HG02981 (cell line): ENCODE results near the gene IL25.

Experiments used
- ATAC-seq: cut with Tn5 transposase; IDR thresholded peaks from one replicate; pipeline ENCODE4 v1.9.1; 2021; ENCODE audit warnings: mild to moderate bottlenecking, moderate library complexity; ENCODE audit not compliant: unreplicated experiment

IL25 gene

GRCh38 chr14:23352506-23353432 lies 19.8 kb upstream of the IL25 start, which contains the start of gene SLC22A17:
SLC22A17 (minus strand) TSS chr14:23352887.
- no peak for ATAC-seq

DNA sequence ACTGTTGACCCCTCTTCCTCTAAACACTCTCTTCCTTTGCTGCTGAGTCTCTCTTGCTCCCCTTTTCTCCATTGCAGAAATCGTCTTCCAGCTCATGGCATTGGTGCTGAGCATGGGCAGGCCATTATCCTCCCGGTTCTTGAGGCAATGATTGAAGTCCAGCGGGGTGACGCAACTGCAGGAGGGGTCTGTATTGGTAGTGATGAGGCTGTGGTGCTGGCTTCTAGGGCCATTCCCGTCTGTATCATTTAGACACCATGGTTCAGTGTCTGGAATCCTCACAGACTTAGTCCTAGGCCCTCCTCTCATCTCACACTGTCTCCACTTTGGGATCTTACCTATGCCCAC lies 19.2 kb upstream of the IL25 start:
- no peak for ATAC-seq

GRCh38 chr14:23354990-23355389 lies 17.6 kb upstream of the IL25 start:
- no peak for ATAC-seq

GRCh38 chr14:23355871-23356435 lies 16.7 kb upstream of the IL25 start:
- ATAC-seq: no peak

DNA sequence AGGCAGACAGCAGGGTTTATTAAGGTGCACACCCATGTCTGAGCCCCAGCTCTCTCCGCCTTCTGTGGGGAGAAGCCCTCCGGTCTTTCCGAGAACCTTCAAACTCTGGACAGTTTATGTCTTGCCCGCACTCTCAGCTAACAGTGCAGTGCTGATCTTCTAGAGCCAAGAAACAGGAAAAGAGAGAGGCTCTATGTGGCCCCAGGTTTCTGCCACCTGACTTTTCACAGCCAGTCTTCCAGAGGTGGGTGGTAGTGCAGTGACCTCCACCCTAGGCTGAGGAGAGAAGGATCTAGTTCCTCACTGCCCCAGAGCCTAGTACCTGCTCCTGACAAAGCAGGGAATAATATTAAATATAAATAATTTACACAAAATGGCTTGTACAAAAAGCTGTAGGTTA lies 15.9 kb upstream of the IL25 start:
- no peak for ATAC-seq

GRCh38 chr14:23357261-23357660 lies 15.3 kb upstream of the IL25 start:
- no peak for ATAC-seq

DNA sequence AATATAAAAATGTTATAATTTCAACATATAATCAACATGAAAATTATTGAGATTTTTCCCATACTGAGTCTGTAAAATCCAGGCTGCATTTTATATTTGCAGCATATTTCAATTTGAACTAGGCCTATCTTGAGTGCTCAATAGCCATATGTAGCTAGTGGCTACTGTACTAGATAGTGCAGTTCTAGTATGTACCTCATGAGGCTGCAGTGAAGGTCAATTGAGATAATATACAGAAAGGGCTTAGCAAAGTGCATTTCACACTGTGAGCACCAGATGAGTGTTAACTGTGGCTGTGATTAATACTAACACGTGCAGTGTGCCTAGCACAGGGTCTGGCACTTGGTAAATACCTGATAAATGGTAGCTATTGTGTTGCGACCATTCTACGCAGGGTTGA lies 14.6 kb upstream of the IL25 start:
- no peak for ATAC-seq

DNA sequence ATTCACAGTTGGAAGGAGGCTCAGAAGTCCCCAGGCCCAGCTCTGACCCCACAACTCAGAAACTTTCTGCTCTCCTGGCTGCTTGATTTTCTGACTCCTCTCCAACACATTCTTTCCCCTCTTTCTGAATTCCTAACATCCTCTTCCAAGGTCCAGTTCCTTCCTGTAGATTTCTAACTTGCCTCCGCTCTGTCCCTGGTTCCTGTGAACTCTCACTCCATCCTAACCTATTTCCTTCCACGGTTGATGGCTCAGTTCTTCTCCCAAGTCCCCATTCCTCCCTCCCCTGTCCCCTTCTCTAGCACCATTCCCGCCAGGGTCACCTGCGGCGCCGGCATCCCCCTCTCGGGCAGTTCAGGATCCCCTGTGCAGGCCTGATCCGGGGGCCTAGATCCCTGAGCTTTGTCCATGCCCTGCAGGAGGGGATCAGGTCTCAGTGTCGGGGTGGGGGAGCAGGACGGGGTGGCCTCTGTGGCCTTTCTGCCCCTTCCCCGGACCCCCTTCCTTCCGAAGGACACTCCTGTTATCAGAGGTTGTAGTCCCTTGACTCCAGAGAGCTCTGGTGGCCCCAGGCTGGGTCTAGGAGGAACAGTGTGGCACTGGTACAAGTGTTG lies 13.9 kb upstream of the IL25 start:
- no peak for ATAC-seq

DNA sequence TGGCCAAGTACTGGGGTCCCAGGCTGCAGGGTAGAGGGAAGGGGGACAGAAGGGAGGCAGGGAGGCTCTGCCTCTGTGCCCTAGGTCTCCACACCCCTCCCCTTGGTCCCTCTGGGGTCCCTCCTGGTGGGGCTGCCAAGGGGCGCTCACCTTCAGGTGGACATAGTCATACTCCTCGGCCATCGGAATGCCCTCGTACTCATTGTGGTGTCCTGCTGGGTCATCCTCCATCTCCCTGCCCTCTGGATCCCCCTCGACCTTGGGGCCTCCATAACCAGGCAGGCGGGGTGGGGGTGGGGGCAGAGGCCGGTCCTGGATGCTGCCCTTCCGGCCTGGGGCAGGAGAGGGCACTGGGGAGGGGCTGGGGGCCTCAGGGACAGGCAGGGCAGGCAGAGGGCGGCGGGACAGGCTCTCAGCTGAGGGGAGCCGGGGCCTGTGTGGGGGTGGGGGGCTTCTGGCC lies 13.4 kb upstream of the IL25 start:
- ATAC-seq: no peak

DNA sequence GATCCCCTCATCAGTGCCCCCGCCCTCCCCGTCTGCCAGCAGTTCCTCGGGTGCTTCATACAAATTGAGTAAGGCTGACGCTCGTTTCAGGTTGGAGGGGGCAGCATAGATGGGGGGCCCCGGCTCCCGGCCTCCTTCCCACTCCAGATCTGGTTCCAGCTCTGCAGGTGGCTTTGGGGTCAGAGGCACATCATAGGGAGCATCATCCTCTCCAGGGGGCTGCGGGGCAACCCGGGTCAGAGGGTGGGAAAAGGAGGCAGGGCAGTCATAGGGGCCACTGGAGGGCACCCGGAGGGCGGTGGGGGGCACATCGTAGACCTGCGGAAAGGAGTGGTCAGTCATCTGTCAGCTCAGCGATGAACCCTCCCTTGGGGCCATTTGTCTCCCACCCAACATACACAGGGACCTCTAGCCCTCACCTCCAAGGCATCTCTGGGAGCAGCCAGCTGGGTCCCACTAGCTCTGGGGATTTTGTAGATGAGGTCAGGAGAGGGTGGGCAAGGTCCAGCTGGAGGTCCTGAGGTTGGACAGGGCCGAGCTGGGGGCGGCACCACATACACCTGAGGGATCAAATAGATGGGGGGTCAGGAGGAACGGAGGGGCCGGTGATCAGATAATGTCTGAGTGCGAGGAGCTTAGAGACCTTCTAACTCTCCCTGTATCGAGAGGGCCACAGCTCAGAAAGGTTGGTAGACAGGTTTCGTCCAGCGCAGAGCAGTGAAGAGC lies 12.7 kb upstream of the IL25 start:
- ATAC-seq: no peak

GRCh38 chr14:23360496-23360895 lies 12.1 kb upstream of the IL25 start:
- no peak for ATAC-seq

- ATAC-seq: no peak
These were observed 11.3 kb upstream of the IL25 start for GRCh38 chr14:23361320-23361719.

GRCh38 chr14:23361763-23362162 lies 10.8 kb upstream of the IL25 start:
- no peak for ATAC-seq

- no peak for ATAC-seq
These were observed 10.4 kb upstream of the IL25 start for GRCh38 chr14:23362200-23362599.

DNA sequence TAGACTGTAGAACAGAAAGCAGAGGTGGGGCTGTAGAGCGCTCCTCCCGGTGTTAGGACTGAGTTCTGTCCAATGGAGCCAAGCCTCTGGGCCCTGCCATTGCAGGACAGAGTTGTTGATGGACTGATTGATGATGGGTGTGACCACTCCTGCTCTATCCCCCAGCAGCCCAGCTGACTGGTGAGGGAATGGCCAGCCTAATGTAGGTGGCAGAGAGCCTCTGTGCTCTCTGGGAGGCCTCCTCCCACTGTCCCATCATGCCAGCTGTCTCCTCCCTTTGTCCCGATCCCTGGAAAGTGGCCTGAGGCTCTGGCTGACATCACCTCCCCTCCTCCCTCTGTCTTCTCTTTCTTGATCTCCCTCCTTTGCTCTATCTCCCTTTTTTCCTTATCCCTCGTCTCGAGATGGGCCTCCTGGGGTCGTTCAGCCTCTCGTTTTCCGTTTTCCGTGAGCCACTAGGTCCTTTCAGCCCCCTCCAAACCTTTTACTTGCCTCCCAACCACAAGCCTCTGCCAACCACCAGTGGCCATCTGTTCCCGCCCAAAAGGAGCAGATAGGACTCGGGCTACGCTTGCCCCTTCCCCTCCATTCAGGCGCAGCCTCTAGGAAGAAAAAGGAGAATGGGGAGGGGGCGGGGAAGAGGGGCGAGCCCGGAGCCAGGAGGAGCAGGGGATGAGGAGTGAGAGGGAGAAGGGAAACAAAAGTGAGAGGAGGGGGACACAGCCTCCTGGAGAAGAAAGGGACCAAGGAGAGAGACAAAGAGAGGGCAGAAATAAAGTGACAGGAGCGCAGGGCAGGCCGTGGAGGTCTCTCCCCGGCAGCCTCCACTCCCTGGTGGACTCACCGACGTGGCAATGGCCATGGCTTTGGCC lies 8.2 kb upstream of the IL25 start:
- ATAC-seq: no peak

DNA sequence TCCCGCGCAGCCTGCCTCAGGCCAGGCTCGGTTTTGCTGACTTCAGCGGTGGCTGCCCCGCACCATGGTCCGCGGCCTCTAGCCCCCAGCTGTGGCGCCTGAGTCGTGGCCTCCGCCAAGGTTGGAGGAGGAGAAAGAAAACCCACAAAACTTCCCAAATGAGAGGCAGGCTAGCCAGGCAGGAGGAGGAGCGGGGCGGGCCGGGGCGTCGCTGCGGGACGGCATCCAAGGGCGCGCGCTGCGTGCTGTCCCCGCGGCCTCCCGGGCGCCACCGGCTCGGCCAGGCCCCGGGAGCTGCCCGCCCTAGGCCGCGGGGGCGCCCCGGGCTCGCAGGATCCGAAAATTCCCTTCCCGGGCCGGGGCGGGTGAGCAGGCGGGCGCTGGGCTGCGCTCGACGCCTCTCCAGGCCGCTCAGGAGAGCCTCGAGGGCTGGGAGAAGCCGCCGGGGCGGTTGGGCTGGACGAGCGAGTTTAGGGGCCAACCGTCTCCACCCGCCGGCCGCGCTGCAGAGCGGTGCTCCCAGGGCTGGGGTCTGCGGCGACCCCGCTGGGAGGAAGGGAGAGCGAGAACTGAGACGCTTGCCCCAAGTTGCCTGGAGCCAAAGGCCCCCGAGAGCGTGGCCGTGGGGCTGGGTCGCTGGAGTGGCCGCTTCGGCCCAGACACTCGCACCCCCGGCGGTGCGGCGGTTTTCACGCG lies 7.4 kb upstream of the IL25 start, which contains the start of gene EFS:
Gene EFS (minus strand): TSS at position 137 of the 696 bp plus-strand sequence. CDS start 147 bp downstream, outside the sequence.
- no peak for ATAC-seq

DNA sequence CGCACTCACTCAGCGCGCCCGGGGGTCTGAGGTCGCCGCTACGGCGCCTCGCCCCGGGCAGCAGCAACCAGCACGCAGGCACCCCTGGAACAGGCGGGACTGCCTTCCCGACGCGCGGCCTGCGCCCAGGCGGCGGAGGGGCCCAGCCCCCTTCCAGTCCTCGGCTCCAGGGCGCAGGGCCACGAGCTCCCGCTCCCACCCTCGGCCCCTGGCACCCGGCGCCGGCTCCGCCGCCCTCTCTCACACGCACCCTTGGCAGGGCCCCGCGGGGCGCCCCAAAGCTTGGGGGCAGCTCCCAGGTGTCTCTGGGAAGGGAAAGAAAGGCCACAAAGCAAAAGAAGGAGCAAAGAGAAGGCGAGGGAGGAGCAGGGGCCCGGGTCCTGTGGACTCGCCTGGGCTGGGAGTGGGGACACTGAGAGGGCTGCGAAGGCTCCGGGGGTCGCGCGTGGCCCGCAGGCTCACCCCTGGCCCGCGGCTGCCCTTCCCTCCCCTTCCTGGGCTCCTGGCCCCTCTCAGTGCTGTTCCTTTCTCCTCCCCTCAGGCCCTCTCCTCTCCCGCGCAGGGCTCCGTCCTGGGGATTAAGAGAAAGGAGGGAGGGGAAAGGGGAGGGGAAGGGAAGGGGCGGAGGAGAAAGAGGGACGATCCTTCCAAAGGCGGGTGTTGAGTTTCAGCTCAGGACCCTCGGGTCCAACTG lies 6.7 kb upstream of the IL25 start:
- ATAC-seq: no peak

GRCh38 chr14:23366426-23366921 lies 6.1 kb upstream of the IL25 start:
- no peak for ATAC-seq

- no peak for ATAC-seq
These were observed 2.4 kb upstream of the IL25 start for GRCh38 chr14:23370221-23370620.
